HG02938 (cell line): ENCODE data around the gene CACNA1B.

ENCODE experiments used
- ATAC-seq: cut with Tn5 transposase; IDR thresholded peaks from one replicate; pipeline ENCODE4 v1.9.1; 2021; ENCODE audit warnings: mild to moderate bottlenecking, moderate library complexity; ENCODE audit not compliant: unreplicated experiment

CACNA1B gene

DNA sequence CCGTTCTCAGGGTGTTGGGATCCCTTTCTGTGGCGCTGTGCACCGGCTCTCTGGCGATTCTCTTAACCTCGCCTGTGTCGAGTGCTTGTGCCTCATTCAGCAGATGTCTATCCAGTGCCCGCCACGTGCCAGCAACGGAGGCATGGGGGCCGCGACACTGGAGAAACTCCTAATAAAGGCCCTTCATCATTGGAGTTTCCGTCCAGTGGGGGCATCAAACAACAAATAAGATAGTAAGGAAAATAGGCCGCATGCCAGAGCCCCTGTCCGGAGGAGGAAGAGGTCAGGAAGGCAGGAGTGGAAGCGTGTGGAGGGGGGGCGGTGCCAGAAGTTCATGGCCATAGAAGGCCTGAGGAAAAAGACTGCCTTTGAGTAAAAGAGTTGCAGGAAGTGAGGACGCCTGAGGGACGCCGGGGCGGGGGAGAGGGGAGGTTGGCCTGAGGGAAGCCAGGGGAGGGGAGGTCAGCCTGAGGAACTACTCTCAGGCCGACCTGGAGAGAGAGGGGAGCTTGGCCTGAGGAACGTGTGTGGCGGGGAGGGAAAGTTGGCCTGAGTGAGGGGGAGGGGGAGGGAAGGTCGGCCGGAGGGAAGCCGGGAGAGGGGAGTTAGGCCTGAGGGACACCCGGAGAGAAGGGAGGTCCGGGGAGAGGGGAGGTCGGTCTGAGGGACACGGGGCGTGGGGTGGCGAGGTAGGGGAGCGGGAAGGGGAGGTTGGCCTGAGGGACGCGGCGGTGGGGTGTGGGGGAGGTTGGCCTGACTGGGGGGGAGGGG lies 82.2 kb downstream of the CACNA1B start:
- ATAC-seq: no peak

DNA sequence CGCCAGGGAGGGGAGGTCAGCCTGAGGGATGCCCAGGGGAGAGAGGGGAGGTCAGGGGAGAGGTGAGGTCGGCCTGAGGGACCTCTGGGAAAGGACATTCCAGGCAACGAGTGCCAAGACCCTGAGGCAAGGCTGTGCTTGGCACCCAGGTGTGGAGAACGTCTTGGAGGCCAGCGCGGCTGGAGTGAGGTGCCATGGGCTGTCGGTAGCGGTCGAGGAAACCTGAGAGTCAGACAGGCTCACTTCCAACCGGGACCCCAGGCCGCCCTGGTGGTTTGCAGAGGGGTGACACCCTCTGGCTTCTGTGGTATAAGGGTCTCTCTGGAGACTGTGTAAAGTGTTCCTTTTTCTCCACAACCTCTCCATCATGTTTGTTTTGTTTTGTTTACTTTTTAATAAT lies 82.9 kb downstream of the CACNA1B start:
- ATAC-seq: no peak

DNA sequence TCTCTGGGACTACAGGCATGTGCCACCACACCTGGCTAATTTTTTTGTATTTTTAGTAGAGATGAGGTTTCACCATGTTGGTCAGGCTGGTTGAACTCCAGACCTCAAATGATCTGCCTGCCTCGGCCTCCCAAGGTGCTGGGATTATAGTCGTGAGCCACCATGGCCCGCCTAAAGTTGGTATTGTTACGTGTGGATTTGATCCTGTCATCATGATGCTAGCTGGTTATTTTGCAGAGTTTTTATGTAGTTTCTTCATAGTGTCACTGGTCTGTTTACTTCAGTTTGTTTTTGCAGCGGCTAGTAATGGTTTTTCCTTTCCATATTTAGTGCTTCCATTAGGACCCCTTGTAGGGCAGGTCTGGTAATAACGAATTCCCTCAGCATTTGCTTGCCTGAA lies 85.9 kb downstream of the CACNA1B start:
- ATAC-seq: no peak

DNA sequence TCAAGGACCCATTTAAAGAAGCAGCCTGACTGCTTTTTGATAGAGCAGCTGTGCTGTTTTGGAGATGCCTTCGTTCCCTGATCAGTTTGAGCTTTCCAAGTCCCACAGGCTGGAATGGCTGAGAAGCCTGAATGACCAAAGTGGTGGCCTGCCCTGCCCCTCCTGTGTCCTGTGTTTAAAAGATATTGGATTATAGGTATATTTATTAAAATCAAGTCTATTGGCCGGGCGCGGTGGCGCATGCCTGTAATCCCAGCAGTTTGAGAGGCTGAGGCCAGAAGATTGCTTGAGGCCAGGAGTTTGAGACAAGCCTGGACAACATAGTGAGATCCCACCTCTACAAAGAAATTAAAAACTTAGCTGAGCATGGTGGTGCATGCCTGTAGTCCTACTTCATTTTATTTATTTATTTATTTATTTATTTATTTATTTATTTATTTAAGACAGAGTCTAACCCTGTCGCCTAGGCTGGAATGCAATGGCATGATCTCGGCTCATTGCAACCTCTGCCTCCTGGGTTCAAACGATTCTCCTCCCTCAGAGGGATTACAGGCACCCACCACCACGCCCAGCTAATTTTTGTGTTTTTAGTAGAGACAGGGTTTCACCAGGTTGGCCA lies 87.7 kb downstream of the CACNA1B start:
- ATAC-seq: no peak

DNA sequence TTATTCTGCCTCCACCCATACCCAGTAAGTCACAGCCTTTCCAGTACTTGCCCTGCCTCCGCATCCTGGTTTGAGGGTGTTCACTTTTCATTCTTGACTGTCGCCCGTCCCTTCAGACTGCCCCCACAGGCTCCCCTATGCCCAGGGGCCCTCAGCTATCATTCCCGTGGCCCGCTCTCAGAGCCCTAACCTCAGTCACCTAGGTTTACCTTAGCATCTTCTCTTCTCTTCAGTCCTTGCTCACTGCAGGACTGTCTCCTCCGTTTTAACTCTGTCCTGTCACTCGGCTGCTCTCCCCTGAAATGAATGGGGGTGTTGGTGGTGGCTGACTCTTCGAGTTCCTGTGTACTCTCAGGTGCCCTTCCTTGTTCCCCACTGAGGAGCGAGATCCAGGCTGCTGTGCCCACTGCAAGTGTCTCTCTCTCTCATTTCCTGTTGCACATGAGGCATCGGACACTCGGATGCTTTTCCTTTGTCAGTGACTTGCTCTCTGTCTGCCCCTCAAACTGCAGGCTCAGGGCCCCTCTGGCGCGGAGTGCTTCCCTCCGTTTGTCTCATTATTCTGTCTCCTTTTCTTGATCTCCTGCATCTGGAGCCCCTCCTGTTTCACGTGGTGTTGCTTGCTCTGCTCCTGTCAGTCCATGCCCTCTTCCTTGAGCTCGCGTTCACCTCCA lies 89.8 kb downstream of the CACNA1B start:
- ATAC-seq: no peak

DNA sequence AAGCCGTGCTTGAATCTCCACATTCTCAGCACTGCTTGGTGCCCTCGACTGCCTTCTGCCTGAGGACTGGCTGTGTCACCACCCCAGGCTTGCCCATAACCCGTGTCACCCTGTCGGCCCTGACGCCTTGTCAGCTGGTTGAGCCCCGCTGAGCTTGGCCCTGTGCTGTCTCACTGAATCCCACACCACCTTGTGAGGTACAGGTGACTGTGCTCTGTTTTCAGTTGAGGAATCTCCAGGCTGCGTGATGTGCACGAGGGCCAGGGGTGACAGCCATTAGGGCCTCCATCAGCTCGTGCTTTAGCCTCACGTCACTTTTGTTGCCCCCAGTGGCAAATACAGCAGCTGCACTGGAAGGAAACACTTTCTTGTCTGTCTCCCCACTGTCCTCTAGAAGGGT lies 90.7 kb downstream of the CACNA1B start:
- no peak for ATAC-seq

DNA sequence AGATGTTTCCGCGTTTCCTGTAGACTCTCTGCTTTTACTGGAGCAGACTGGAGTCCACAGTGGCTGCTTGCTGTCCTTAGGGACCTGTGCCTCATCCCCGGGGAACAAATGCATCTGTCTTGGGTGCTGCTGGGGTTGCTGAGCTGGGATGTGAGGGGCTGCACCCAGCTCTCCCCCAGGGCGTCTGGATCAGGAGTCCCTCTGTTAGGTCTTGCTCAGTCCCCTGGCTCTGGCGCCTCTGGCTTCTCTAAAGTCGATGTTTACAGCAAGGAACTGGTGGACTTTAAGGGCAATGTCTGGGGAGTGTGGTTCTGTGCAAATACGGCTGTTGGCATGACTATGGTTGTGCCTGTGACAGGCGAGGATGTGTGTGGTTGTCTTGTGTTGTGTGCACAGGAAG lies 91.4 kb downstream of the CACNA1B start:
- no peak for ATAC-seq

DNA sequence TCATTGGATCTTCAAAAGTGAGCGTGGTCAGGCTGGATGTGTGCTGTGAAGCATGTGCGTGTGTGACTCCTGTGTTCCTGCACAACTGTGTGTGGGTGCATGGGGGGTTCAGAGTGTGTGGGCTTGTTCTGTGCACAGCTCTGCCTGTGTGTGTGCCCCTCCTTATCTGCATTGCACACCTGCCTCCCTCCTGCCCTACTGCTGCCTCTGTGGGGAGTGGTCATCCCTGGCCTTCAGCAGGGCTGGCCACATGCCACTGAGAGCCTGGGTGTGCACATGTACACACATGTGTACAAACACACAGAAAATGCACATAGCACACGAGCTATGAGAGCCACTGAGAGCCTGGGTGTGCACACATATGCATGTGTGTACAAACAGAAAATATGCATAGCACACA lies 92.1 kb downstream of the CACNA1B start:
- no peak for ATAC-seq

DNA sequence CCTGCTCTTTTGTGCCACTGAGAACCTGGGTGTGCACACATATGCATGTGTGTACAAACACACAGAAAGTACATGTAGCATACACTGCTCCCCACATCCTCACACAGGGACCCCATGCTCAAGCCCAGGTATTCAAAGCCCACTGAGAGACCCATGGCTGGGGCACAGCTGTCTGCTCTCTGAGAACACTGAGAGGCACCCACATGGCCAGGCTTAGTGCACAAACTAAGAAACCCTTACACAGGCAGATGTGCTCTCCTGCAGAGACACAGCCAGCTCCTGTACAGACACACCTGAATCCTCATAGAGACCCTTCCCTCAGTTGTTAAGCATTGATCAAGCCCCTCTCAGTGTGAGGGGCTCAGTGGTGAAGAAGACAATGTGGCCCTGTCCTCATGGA lies 92.5 kb downstream of the CACNA1B start:
- ATAC-seq: no peak

DNA sequence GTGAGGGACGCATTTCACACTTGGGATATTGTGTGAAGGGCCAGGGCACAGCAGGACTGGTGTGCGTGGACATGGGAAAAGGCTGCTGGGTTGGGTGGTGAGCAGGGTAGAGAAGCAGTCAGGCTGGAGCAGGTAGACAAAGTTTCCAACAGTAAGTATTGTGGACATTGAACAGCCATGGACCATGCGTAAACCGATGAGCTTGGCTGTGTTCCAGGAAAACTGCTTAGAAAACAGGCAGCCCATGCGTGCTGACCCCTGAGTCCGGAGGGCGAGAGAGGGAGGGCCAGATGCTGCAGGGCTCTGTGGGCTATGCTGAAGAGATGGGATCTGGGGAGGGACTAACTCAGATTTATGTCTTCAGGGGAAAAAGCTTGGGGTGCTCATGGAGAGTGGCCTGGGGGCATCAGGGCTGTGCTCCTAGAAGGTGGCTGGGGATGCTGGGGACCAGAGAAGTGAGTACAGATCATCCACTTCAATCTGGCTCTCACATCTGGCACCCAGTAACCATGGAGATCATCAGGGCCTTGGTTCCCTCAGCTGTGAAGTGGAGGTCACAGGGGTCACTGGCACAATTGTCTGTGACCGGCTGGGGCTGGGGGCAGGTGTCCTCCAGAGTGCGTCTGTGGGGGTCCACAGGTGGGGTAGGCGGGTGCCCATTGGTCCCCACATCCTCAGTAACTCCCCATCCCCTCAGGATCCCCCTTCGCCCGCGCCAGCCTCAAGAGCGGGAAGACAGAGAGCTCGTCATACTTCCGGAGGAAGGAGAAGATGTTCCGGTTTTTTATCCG lies 93.3 kb downstream of the CACNA1B start:
- ATAC-seq: no peak

DNA sequence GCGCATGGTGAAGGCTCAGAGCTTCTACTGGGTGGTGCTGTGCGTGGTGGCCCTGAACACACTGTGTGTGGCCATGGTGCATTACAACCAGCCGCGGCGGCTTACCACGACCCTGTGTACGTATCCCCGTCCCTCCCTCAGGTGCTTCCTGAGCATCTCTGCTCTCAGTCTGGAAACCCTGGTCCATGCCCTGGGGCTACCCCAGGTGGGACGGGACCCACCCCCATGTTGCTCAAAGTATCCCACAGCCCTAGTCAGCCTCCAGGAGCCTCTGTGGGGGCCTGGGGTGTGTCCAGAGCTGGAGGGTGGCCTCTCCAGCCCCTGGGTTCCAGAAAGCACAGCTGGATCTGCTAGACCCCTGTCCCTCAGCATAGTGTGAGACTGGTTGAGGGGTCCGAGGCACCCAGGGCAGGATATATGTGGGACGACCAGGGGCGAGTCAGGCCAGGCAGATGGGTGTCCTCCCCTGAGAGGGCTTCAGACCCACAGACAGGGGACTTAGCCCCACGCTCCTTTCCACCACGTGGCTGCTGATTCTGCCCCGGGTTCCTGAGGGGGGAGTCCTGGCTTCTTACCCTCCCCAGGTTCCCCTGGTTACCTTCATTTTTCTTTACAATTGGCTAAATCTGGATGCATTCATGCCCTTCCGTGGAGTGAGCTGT lies 94.0 kb downstream of the CACNA1B start:
- ATAC-seq: no peak

DNA sequence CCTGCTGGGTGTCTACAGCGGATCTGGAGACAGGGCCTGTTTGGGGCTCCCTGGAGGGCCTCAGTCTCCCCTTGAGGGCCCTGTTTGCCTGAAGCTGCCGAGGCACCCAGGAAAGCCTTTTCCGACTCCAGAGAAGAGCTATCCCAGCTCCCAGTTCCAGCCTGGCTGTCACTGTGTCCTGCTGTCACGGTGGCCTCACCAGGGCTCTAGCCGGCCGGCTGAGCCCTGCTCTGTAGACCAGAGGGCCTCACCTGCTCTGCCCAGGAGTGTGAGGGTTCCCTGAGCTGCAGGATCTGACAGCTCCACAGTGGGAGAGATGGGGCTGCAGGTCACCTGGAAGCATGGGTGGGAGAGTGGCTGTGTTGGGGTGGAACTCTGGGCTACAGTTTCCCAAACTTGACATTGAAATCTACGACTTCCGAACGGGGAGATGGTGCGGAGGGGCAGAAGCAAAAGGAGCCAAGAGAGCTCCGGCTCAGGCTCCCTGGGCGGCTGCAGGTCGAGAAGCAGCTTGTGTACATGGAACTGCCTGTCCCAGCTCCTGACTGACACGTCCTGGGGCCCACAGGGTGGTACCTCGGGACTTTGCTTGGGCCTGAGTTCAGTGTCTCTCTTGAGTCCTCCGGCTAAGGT lies 94.9 kb downstream of the CACNA1B start:
- no peak for ATAC-seq

DNA sequence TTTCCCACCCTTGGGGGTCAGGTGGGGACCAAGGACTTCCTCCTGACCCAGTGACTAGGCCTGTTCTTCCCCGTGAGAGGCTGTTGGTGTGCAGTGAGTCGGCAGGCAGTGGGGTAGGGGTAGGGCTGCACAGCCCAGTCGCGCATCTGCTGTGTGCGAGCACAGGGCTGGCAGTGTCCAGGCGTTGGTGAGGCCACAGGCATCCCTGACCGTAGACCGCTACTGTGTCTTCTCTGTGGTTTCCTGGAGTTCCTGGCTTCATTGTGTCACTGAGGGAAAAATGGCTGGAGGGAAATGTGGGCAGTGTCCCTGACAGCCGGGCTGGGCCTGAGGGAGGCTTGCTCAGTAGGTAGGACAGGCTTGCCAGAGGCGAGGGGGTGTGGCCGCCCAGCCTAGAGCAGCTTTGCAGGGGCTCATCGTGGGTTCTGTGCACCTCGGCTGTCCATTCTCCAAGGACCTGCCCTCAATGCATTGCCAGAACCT lies 95.4 kb downstream of the CACNA1B start:
- no peak for ATAC-seq

DNA sequence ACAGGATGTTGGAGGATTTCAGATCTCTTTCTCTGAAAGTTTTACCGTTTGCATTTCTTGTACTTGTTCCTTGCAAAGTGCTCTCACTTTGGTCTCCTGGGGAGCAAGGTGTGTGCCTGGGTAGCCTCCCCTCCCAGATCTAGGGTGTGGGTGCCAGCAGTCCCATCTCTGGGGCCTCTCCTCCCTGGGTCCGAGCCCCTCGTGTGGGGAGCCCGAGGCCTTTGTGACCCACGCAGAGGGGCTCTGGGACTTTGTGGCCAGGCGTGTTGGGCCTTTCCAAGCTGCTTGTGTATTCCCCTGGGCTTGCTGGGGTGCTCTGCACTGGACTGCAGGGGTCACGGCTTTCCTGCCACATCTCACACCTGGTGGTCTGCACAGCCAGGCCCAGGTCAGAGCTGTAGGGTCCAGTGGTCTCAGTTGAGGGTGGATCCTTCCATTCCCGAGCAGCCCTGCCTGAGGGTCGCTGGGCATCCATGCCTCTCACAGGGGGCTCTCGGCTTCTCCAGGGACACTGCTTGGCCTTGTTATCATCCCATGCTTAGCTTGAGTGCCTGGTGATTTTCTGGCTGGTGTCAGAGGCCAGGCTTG lies 96.3 kb downstream of the CACNA1B start:
- no peak for ATAC-seq

DNA sequence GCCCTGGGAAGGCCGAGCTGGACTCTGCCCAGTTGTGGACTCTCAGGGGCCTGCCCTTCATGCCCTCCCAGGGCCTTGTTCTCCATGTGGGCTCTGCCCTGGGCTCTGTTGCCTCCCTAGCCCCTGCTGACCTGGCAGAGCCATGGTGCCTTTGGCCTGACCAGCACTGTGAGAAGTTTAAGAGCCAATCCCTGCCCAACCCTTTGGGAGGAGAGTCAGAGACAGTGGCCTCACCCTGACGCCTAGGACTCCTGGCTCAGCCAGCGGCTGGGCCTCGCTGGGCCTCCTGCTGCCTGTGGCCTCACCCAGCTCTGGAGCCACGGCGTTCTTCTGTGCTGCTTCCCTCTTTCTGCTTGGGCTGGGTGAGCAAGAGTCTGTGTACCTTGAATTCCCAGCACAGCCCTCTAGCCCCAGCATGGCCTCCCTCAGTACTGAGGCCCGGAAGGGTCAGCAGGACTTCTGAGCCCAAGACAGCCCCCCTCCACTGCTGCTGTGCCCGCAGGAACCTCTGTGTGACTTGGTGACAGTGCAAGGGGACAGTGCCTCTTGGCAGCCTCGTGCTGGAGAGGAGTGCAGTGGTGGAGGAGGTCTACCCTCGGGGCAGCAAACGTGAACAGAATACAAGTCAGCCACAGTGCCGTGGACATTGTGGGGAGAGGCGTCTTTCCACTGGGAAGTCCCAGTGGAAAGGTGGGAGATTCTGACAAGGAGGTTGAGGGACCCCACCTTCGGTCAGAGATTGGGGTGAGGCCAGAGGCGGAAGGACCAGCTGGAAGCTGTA lies 97.4 kb downstream of the CACNA1B start:
- ATAC-seq: no peak

DNA sequence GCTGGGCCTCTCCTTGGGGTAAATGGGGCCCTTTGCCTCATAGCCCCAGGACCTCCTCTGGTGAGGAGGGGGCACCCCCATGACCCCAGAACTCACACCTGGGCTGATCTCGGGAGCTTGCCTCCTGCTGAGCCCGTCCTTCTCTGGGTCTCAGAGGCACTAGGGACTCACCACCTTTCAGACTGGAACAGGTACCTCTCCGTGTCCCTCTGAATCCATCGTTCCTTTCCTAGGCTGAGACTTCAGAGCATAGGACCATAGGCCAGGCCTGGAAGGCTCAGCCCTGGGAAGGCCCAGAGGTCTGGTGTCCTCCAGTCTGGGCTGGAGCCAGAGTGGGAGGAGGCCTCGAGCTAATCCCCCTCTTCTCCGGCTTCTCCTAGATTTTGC lies 97.9 kb downstream of the CACNA1B start:
- ATAC-seq: no peak

DNA sequence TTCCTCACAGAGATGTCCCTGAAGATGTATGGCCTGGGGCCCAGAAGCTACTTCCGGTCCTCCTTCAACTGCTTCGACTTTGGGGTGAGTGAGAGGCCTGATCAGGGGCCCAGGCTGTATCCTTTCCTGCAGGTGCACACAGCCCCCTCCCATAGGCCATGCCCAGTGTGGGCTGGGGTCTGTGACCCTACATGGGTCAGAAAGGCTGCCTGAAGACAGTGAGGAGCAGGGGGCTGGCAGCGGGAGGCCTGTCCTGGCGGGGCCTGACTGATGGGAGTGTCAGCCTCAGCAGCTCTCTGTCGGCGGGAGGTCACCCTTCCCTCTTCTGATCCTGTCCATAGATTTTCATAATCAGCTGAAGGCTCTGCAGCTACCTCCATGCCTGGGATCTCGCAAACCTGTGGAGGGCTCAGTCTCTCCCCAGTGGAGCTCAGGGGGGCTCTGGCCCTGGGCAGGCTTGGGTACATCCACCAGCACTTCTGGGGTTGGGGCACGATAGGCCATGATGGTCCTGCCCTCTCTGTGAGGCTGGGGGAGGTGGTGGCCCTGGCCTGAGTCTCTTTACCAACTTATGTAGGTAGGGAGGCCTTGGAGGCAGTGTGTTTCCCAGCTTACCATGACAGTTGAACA lies 98.5 kb downstream of the CACNA1B start:
- ATAC-seq: no peak

DNA sequence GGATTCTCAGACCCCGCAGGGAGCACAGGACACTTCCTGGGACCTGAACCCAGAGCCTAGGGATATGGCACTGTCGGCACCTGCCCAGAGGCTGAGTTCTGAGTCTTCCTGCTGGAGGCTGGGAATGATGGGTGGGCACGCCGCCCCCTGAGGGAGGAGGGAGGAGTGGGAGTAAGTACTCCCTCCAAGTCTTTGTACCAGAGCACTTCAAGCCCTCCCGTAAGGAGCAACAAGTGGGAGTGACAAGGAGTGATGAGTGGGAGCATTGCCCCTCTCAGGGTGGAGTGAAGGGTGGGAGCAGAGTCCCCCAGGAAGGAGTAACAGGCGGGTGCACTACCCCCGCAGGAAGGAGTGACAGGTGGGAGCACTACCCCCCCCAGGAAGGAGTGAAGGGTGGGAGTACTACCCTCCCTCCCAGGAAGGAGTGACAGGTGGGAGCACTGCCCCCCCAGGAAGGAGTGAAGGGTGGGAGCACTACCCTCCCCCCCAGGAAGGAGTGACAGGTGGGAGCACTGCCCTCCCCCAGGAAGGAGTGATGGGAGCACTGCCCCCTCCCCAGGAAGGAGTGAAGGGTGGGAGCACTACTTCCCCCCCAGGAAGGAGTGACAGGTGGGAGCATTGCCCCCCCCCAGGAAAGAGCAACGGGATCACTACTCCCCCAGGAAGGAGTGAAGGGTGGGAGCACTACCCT lies 100.1 kb downstream of the CACNA1B start:
- ATAC-seq: no peak
